Stimulated activated CD4-positive, alpha-beta T cell treated with anti-CD3 and anti-CD28 coated beads, Interleukin-15, amount 100 ng/mL, for 1 hour (primary cell): ENCODE results near the gene ABI1.

Experiments
- DNase-seq, 2 donors: peaks; one replicate each; pipeline ENCODE4 v3.0.0-alpha.2; 2020; ENCODE audit warnings: low read depth in 1 of 2, low spot score in 1 of 2

The ABI1 gene

DNA sequence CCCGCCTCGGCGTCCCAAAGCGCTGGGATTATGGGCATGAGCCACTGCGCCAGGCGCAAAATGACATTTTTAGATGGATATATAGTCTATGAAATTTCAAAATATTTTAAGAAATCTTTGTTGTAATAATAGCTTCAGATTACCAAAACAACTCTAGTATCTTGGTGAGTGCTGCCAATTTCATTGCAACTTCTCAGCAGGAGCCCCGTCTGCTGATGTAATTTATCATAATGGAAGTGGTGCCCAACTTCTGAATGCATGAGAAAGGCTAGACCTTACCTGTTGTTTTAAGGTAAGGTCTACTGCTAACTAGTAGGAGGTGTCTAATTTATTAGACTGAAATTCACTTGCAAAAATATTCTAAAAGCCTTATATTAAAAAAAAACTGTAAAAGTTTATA is 143.3 kb downstream of the ABI1 start:
- DNase-seq: no peak

DNA sequence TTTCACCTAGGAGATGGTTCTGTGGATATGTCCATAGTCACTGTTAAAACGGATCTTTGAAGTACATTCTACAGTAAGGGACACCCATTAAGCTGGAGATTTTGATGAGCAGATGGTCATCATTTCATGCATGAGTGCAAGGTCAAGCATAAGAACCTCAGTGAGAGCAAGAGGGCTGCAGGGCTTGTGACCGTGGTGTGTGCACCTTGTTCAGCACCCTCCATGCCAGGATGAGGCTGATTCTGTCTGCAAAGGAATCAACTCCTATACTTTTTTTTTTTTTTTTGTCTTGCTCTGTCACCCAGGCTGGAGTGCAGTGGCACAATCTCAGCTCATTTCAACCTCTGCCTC is 145.6 kb downstream of the ABI1 start:
- DNase-seq: no peak

DNA sequence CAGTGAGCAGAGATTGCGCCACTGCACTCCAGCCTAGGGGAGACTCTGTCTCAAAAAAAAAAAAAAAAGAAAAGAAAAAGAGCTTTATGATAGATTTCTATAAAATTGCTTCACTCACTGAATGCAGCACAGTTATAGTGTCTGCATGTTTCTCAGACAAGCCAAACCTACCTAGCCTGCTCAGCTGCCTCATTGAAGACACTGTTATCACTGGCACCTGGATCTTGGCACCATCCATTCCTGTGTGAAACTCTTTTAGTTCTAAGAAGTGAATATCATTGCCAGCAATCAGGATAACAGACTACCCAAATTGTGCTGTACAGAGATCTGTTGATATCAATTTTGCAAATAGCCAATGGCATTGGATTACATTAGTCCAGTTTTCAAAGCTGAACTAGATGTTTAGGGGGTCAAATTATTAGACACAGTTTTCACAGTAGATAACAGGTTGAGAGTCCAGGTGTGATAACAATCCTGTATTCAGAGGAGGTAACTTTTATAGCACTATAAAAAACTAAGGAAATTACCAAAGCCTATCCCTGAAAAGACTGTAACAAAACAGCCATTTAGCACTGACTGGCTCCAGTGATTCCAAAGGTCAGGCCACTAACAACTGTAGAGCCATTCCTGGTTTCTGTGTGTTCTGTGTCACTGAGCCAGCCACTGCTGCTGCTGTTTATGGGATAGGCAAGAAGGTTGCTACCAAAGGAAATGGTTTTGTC is 146.2 kb downstream of the ABI1 start:
- DNase-seq: no peak

DNA sequence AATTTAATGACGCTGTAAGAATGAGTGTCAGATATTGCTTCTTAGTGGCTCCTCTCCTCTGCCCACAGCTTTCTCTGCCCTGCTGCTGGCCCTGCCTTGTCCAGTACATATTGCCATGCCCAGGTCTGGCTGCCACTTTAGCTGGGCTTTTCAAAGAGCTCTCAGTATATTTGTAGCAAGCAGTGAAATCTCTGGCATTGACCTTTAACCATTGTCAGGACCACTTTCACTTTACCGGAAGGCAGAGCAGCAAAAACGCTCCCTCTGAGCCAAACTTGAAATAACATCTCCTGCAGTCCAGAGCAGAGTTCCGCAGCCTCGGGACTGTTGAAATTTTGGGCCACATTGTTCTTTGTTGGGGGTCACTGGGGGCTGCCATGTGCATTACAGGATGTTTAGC is 149.4 kb downstream of the ABI1 start:
- DNase-seq: no peak

GRCh38 chr10:26706936-26707335 is 153.8 kb downstream of the ABI1 start:
- DNase-seq: no peak

- DNase-seq: no peak
Measured at GRCh38 chr10:26706206-26706605, 154.6 kb downstream of the ABI1 start.

DNA sequence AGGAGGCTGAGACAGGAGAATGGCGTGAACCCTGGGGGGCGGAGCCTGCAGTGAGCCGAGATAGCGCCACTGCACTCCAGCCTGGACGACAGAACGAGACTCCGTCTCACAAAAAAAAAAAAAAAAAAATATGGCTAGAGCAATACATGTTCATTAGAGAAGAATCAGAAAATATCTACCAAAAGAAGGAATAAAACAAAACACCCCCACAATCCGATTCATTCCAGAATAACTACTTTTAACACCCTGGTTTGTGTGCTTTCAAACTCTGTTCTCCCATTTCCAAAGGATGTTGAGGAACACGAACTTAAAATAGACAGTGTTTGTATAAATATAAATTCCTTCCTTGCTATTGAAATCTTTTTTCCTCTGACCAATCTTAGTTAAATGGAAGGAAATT is 156.8 kb downstream of the ABI1 start:
- no peak for DNase-seq

DNA sequence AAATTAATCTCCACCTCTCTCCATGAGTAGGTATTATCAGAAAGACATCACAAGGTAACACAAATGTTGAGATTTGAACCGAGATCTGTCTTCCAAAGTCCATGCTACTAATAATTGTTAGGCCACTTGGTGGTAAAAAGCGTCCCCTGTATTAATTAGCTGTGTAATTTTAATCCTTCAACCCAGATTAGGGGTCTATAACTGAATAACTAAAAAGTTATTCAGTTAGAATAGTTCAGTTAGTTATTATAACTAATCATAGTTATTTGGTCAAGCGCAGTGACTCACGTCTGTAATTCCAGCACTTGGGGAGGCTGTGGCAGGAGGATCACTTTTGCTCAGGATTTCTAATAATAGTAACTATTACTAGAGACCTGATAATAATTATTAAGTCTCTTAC is 157.7 kb downstream of the ABI1 start:
- no peak for DNase-seq

DNA sequence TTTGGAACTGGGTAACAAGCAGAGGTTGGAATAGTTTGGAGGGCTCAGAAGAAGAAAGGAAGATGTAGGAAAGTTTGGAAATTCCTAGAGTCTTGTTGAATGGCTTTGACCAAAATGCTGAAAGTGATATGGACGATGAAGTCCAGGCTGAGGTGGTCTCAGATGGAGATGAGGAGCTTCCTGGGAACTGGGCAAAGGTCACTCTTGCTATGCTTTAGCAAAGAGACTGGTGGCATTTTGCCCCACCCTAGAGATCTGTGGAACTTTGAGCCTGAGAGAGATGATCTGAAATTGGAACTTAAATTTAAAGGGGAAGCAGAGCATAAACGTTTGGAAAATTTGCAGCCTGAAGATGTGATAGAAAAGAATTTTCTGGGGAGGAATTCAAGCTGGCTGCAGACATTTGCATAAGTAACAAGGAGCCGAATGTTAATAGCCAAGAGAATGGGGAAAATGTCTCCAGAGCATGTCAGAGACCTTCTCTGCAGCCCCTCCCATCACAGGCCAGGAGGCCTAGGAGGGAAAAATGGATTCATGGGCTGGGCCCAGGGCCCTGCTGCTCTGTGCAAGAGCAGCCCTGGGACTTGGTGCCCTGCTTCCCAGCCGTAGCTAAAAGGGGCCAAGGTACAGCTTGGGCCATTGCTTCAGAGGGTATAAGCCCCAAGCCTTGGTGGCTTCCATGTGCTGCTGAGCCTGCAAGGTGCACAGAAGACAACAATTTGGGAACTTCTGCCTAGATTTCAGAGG is 159.7 kb downstream of the ABI1 start:
- no peak for DNase-seq

DNA sequence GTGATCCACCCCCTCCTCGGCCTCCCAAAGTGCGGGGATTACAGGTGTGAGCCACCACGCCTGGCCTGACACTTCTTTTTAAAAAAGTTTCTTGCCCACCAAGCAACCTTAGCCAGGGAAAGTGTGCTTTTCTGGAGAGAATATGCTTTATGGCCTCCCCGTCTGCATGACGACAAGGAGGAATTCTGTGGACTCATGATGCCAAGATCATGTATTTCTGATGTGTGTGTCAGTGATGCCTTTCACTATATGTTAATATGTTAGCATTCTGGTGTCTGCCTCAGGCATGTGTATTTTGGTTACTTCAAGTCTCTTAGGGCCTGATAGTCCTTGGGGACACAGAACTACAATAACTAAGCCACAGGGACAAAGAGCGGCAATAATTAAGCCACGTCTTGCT is 161.1 kb downstream of the ABI1 start:
- no peak for DNase-seq

GRCh38 chr10:26698909-26699308 is 161.8 kb downstream of the ABI1 start:
- no peak for DNase-seq

GRCh38 chr10:26697922-26698608 is 162.7 kb downstream of the ABI1 start:
- no peak for DNase-seq

GRCh38 chr10:26697163-26697921 is 163.4 kb downstream of the ABI1 start, which contains the start of gene PDSS1:
Gene PDSS1, plus strand, starts transcription at chr10:26697701. Its CDS starts 11 bp downstream, at chr10:26697712.
- peak; percentile 22 to 54 for DNase-seq

DNA sequence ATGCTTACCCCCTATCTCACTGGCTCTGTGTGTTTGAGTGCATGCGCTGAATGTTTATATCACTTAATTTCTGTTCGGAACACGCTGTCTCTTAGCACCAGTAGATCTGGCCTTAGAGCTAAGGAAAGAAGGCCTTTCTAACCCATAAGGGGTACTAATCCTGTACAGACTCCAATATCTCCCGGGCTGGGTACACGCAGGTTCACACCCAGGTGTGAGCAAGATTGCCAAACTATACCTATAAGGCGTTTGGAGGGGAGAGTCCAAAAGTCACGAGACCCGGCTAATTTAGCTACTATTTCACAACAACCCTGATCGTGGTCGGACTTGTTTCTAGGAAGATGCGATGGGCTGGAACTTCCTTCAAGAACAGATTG is 164.0 kb downstream of the ABI1 start:
- DNase-seq: no peak
